Measurements from ENCODE around the gene EIF3K. TPM values are rescaled to one million over a fixed set of nuclear protein-coding genes. Genes with fewer than 3 reads are reported as not detected.

EIF3K gene
- total RNA-seq, 1 donor from 2014 or later: 149 TPM

DNA sequence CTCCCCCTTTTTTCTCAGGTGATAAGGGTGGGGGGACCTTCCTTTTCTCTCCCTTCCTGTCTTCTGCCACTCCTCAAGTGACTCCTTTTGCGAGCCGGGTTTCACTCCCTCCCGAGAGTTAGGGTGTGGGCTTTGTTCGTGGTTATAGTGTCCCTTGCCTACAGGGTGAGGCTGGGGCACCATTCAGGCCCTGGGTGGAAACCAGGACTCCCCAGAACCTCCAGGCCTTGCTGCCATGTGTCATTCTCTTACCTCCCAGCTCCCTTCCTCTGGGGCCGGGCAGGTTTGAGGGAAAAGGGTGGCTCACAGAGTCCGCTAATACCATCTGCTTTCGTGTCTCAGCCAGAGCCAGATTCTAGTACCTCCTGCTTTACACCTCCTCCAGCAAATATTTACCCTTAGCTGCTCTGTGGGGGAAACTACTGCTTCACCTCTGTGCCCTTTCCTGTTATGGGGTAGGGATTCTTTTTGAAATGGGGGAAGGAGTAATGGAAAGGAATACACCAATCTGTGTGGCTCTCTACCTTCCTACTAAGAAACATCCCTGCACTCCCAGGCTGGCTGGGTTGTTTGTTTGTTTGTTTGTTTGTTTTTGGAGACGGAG, 31.3 kb downstream of the EIF3K start:
- no peak for DNase-seq

DNA sequence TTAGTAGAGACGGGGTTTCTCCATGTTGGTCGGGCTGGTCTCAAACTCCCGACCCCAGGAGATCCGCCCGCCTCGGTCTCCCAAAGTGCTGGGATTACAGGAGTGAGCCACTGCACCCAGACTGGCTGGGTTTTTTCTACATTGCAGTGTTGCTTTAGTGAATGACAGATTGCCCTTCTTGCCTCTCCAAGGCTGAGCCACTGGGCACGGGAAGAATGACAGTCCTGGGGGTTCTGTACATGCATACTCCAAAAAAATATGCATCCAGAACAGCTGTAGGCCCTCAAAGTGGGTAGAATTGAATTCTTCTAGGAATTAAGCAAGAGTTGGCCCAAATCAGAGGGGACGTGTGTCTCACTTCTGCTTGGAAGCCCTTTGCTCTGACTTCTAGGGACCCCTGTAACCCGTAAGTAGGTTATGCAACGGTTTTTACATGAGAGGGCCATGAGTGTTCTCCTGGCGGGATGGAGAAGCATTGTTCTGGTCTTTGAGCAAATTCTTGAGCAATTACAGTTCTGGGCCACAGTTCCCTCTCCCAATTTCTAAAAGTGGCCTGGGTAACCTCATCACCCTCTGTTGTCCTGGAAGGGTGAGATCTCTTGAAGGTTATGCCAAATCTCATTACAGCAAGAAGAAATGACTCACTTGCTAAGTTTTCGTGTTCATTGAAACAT, 32.1 kb downstream of the EIF3K start:
- no peak for DNase-seq

DNA sequence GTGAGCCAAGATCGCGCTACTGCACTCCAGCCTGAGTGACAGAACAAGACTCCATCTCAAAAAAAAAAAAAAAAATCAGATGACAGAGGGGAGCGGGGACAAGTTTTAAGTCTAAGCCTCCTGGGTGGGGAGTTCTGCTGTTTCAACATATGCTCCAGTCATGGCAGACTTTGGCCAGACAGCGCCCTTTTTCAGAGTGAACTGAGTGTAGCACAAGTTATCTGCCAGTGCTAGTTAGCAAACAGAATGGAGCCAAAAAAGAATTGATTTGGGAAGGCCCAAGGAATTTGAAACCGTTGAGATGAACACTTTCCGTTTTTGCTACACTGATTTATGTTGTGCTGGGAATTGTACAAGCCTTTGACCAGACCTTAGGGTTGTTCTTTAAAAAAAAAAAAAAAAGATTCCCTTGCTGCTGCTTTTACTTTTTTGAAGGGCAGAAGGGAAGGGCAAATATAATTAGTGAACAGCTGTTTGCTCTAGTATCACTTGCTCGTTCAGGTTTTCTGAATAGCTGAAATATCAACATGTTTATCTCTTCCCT, 34.1 kb downstream of the EIF3K start:
- no peak for DNase-seq

DNA sequence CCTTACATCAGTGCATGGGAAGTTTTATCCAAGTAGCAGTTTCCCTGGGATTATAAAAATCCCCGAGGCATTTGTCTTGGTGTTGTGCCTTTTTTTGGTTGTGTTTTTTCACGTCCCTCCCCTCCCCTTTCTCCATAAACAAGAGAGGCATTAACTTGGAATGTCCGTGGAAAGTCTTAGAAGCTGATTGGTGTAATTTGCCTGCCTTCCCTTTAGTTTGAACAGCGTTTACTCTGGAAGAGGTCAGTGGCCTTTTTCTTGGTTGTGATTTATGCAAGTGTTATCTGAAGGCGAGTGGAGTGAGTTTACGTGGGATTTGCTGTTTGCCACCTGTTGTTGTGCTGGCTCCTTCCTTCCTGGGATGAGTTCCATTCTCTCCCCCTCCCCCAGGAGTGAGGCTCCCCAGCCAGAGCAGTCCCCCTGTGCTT, 35.7 kb downstream of the EIF3K start:
- no peak for DNase-seq

DNA sequence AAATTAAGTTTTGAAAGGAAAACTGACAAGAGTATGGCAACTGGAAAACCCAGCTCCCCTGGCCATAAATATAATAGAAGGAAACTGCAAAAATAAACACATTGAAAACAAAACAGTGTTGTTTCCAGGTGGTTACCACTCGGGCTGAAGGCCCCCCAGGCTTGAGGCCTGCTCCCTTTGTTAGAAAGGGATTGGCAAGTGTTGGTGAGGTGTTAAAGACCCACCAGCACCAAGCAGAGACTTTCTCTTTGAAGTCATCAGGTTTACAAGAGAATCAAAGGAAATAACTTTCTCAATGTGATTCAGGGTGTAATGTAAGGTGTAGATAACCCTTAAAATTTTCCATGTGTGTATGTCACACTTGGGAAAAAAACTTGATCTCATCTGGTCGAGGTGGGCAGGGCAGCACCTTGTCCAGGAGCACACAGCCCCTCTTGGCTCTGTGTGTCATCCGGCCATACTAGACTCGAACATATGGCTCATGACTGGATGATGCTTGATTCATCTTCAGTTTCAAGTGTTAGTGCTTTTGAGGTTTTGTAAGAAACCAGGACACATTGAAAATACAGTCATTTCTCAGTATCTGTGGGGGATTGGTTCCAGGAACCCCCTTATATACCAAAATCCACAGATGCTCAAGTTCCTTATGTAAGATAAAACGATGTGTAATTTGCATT, 36.3 kb downstream of the EIF3K start:
- no peak for DNase-seq

DNA sequence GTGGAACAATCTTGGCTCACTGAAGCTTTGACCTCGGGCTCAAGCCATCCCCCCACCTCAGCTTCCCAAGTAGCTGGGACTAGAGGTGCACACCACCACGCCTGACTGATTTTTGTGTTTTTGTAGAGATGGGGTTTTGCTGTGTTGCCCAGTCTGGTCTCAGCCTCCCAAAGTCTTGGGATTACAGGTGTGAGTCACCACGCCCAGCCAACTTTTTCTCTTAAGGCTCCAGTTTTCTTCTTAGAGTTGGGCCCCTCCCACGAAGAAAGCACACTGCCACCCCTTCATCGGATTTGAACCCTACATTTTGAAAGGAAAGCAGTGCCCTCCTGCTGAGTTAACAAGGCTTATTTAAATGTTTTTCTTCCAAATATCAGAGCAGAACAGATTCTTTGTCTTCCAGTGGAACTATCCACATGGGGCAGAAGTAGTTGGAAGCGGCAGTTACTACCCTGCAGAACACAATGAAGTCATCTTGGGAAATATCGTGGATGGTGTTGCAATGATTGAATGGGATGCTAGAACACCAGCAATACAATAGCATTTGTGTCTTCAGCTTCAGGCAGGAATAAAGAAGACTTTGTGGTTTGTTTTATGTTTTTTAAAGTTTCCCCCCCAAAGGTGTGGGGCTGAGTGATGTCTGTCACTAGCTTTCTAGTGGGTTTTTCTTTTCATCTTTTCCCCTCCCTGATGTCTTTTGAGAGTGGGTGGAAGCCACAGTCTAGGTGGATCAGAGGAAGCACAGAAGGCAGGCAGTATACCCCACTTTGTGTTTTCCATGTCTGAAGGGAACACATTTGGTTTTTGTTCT, 37.4 kb downstream of the EIF3K start:
- DNase-seq: no peak

DNA sequence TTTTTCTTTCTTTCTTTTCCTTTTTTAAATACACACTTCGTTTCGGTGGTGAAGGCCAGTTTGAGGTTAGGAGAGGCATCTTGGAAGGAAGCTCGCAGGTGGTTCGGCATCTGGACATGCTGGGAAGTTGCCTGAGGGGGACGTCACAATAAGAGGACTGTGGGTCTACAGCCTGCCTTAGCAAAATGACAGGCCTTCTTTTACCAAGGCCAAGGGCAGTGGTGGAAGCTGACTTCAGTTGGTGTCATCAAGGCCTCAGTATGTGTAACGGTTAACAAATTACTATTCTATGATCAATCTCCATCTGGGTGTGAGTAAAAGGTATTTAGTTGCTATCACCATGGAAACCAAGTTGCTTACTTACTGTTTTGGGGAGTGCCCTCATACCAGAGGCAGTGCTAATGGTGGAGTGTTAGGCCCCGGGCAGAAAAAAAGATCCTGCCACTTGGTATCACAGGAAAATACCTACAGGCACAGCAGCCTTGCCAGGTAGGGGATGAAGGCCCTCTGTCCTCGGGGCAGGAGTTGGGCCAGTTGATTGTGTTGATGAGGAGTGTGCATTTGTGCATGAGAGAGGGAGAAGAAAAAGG, 38.7 kb downstream of the EIF3K start:
- DNase-seq: no peak

DNA sequence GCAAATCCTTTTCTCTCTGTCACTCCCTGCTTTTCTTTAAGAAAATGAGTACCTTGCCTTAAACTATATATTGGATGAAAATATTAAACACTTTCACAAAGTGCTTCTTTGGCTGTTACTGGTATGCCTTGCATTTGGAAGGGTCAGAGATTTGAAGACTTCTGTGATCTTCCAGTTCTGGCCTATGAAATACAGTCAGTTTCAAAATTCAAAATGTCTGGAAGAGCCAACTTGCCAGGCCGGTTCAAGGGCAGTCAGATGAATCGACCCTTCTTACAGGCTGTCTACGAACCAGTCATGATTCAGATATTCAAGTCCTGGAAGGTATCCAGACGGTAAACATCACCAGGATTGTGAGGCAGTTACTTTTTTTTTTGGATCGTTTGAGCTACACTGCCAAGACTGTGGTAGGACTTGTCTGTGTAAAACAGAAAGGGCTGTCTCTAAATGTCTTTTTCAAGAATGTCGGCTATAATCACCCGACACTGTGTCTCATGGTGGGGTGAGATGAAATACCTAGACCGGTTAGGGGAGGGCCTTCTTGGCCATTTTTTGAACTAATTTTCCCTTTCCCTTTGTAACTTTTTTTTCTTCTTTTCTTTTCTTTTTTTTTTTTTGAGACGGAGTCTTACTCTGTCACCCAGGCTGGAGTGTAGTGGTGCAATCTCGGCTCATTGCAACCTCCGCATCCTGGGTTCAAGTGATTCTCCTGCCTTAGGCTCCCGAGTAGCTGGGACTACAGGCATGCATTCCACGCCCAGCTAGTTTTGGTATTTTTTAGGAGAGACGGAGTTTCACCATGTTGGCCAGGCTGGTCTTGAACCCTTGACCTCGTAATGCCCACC, 39.7 kb downstream of the EIF3K start:
- DNase-seq: no peak

DNA sequence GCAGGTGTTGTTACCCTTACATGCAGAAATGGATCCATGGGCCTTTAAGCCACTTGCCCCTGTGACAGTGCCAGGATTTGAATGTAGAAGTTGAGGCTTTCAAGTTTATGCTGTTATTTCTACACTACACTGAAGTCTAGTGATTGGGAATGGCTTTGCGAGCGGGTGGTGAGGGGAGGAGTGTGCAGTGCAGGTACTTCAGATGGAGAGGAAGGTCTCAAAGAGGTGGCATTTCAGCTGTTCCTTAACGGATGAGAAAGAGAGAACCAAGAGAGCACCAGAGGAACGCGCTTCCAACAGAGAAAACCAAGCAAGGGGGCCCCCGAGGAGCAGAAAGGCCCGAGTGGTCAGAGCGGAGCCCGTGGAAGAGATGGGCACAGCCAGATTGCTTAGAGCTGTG, 41.7 kb downstream of the EIF3K start:
- DNase-seq: no peak

DNA sequence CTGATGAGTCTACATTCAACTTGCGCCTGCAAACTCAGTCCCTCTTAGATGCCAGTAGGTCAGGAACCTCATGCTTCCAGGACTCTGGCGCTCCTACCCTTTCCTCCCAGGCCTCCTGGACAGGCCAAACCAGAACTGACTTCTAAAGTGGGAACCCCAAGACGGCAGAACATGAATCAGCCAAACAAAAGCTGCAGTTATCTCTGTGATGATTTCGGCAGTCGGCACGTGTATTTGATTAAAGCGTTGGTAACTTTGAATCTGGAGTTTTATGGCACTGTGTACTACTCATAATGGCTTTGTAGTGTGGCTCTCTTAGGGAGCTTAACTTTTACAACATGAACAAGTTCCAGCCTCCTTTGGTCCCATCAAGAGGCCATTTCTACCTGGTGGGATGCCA, 42.1 kb downstream of the EIF3K start:
- no peak for DNase-seq

DNA sequence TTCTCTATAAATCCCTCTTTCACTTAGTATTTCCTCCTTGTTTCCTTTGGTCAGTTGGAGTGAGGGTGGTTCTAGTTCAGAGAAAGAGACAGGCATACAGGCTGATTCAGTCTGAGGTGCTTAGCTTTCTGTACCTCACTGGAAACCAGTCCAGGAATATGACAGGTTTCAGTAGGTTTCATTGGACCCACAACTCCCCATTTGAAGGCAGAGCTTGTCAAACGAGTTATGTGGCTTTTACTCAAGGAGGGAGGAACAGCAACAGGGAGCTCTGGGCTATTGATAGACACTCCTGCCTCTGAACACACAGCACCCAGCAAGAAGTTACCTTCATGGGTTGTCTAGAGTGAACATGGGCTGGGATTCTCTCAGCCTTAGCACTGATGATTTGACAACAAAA, 43.0 kb downstream of the EIF3K start:
- DNase-seq: no peak

DNA sequence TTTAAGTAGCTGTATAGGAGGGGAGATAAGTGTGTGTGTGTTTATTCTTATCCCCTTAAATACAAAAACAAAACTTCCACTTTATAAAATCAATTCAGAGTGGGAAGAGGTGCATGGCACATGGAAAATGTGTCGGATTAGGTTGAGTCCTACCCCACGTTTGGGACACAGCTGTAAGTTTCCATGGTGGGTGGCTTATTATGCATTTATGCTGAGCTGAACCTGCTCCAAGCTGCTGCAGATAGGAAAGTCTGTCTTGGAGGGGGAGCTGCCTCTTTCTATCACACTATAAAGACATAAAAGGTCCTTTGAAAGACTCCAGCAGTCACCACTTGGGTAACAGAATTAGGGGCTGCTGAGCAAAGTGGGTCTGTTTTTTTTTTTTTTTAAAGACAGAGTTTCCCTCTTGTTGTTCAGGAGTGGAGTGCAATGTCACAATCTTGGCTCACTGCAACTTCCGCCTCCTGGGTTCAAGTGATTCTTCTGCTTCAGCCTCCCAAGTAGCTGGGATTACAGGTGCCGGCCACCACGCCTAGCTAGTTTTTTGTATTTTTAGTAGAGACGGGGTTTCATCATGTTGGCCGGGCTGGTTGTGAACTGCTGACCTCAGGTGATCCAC, 43.7 kb downstream of the EIF3K start:
- peak; percentile 30 for DNase-seq

DNA sequence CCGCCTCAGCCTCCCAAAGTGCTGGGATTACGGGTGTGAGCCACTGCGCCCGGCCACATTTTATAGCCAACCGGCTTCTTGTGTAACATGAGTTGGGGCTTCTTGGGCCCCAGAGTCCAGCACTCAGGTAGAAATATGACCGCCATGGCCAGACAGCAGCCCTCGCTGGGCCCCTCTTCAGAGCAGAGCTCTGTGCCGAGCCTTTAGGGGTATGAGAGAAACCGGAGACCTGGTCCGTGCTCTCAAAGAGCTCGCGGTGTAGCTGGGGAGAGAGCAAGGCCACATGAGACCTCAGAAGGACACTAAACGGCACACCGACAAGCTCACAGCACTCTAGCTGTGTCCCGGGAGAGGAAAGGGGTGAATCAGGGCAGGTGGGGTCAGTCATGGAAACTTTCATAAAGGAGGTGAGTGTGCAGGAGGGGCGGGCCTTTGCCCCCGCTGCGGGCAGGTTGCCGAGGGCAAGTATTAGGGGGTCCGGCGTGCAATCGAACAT, 44.2 kb downstream of the EIF3K start:
- no peak for DNase-seq

DNA sequence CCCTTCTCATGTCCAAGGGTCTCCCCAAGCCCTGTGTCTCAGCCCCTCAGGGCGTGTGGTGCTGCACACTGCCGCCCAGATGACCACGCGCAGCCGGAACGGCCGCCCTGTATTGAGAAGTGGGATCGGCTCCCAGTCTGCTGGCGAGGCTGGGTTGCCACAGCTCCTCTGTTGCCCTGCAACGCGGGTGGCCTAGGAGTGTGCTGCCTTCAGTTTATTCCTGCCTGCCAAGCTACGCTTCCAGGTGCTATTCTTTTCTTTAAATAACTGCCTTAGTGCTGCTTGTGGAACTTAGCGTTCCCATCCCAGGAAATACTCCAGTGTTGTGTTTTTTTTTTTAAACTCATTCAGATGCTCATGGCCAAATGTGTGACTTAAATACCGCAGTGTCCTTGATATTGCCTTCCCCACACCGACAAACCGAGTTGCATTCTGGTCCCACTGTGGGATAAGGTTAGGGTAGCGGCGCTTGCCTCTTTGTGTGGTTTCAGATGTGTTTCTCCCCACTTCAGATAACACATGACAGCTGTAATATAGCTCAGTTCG, 45.0 kb downstream of the EIF3K start:
- peak; percentile 49 for DNase-seq

DNA sequence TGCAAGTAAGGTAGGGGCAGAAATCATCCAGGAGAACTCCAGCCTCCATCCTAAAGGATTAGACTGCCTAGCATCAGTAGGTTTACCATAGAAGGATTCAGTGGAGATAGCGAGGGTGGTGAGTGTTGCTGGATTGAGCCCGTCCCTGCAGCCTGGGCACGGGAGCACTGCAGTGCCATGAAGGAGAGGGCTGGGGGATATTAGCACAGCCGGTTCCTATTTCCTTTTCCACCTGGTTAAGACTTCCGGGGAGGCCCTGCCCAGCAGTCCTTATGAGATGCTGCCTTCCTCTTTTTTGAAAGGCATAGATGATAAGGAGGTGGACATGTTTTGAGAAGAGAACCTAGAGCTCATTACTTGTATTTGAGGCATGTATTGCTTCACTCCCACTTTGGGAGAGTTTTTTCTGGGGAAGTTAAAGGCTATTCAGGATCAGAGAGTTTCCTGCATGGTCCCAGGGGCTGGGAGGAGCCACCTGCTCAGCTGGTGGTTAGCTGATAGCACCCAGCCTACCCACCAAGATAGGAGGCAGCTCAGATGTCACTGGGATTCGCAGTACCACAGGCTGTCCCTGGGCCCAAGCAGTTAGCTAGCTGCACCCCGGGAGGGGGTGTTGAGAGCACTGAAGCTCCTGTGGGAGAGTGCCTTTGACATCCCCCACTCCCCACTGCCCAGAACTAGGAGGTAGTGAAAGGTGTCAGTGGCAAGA, 45.7 kb downstream of the EIF3K start:
- DNase-seq: no peak

DNA sequence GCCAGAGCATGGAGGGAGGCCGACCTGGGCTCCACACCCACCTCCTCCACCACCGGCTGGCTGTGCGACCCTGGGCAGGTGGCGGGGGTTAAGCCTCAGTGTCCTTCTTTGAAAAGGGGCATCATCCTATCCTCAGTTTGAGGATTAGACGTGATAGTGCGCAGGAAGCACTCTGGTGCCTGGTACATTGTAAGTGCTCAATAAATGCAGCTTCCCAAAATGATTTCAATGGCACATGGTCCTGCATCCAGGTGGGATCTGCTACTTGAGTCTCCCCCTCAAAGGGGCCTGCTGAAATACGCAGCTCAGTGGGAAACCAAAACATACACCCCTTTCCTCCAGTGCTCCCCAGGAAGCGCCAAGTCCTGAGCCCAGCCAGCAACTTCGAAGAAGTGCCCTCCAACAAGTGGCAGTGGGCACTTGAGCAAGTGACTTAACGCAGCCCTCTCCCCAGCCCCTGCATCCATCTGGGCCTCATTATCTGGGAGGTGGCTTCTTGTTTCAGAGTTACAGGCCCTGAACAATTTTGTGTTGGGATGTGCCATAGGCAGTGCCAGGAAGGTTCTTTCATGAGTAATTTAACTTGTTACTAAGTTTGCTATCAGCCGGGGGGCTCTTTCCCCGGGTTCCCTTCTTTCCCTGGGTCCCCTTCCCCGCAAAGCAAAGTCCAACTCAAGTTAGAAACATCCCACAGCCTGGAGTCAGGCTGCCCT, 46.4 kb downstream of the EIF3K start:
- DNase-seq: no peak

DNA sequence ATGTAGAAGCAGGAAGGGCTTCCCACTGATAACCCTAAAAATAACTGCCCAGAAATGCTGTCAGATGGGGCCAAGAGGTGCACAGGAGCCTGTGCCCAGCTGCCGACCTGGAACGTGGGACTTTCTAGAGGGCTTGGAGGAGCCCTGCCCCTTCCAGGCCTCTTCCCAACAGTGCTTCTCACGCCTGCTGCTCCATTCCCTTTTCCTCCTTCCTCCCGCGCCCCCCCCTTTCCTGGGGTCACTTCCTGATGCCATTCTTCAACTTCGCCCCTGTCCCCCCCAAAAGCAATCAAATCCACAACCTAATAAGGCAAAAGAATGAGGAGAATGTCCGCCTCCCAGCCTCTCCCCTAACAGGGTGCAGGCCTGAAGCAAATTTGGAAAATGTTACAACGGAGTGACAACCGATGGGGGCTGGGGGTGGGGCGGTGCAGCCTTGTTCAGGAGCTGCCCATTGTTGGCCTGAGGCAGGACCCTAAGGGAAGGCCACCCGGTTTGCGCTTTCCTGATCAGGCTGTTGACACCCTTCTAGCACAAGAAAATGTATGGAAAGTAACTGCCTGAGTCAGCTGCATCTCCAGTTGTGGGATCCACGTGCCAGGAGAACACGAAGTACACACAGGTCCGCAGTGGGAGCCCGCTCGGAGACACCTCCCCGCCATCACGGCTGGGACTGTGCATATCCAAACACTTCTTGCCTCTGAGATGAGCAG, 47.1 kb downstream of the EIF3K start:
- DNase-seq: no peak

All from occipital lobe (tissue), 2 donors.